ENCODE data around the gene NRXN3.

NRXN3 gene

DNA sequence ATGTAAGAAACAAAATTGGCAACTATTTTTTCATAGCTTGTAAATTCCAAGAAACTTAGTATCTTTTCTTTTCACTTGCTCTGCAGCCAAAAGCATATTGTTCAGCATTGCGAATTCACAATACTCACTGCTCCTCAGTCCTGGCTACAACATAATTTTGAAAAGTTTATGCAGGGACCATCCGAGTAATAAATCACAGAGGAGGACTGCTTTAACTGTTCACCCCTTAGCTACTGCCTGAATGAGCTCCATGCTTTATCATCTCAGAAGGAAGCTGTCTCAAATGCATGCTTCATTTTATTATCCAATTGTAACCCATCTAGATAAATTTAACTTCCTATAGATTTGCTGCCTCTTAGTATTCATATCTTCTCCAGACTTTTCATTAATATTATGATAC is 1213.3 kb downstream of the NRXN3 start:
- DNase-seq (ENCODE audit: low read depth in 1 of 2, low spot score in 1 of 2) = no peak

DNA sequence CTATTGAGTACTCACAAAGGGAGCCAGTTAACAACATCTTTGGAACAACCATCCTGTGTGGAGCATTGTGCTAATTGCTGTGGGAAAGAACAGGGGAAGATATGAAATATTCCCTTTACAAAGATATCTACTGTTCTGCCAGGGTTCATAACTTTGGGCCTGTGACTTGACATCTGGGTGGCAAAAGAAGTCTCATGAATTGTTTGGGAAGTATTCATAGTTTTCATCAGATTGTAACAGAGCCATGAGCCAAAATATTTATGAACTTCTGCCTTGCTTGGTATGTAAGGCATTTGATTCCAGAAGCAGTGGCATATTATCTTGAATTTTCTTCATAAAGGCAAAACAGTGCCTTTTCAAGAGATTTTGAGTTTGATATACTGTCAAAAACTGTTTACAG is 1224.9 kb downstream of the NRXN3 start:
- DNase-seq (ENCODE audit: low read depth in 1 of 2, low spot score in 1 of 2) = no peak

DNA sequence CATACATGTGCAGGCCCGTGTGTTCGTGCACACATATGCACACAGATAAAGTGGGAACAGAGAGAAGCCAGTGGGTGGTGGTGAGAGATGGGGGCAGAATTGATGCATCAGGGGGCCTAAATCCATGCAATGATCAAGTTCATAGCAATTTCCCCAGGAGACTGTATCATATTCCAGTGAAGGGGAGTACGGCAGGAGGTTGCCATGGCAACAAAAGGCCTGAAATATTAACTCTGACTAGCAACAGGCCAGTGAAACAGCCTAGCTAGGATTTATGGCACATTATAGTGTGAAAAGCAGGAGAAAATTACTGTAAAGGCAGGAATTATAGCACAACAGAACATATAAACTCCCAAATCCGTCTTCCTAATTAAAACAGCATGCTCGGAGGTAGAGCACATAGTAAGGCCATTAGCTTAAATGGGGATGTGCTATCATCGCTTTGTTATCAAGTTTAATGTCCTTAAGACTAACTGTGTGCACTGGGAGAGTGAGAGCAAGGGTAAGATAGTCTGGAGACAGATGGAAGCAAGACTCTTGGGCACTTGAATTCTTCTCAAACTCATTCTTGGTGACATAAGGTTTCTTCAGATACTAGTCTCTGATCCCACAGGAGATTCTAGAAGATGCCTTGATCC is 1234.8 kb downstream of the NRXN3 start:
- no peak for DNase-seq (ENCODE audit: low read depth in 1 of 2, low spot score in 1 of 2)

DNA sequence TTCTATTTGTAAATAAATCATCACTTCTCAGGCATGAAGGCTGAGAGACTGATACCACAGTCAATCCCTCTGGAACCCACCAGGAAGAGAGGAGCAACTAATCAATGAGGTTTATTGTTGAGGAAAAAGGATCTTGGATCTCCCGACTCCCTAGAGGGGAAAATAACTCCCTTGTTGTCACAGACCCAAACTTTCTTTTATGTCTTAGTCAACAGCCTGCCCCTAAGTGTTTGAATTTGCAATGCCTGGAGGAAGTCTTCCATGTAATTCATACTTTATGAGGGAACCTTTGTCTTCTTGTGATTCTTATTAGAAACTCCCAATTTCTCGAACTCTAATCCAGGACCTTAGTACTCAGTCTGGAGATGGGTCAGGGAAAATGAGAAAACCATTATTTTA is 1235.3 kb downstream of the NRXN3 start:
- no peak for DNase-seq (ENCODE audit: low read depth in 1 of 2, low spot score in 1 of 2)

DNA sequence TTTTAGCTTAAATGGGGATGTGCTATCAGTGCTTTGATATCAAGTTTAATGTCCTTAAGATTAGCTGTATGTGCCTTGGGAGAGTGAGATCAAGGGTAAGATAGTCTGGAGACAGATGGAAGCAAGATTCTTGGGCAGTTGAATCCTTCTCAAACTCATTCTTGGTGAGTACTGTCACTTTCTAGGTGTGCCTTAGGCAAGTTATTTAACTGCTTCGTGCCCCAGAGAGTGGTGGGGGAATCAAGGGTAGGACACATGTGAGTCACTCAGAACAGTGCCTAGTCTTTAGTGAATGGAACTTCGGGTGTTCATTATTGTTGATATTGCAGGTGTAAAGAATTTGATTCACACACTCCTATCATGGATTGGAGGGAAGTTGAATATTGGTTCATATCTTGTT is 1237.4 kb downstream of the NRXN3 start:
- no peak for DNase-seq (ENCODE audit: low read depth in 1 of 2, low spot score in 1 of 2)

DNA sequence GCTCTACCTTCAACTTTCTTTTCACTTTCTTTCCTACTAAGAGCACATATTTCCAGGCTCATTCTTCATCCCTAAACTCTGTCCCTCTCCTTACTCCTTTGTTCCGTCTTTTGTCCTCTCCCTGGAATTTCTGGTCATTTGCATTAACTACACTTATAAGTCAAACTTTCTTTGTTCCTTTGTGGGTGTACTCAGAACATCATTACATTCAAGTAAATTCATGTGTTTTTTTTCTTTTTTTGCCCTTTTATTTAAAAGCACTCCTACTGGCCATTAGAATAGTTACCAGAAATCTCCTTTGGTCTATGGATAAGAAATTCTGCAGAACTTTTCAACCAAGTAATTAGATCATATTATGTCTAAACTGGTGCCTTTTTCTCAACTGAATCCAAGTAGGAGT is 1238.5 kb downstream of the NRXN3 start:
- no peak for DNase-seq (ENCODE audit: low read depth in 1 of 2, low spot score in 1 of 2)

DNA sequence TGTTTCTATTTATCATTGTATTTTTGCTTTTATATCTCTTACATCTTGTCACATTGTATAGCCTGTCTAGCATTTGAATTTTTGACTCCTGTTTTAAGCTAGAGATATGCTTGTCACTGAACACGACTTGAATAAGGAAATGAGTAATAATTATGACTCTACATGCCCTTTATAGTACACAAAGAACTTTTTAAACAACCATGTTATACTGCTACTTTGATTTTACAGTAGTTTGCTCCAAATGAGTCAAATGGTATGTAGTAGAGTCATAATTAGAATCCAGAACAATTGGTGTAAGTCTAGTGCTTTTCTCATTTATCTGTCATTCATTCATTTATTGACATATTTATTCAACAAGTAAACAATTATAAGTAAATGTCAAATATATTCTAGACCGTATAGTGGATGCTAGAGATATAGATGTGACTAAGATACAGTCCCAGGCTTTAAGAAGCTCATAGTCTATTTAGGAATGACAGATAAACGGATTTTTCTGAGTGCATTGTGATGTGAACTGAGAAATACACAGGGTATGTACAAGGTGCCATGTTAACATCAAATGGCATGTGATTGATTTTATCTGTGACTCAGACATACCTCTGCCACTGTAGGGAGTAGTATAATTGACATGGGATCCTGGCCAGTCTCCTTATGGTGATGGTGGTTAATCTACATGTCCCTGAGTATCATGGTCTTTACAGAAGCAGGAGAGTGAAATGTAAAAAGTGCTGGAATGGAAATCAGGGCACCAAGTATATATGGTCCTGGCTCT is 1241.4 kb downstream of the NRXN3 start:
- no peak for DNase-seq (ENCODE audit: low read depth in 1 of 2, low spot score in 1 of 2)

DNA sequence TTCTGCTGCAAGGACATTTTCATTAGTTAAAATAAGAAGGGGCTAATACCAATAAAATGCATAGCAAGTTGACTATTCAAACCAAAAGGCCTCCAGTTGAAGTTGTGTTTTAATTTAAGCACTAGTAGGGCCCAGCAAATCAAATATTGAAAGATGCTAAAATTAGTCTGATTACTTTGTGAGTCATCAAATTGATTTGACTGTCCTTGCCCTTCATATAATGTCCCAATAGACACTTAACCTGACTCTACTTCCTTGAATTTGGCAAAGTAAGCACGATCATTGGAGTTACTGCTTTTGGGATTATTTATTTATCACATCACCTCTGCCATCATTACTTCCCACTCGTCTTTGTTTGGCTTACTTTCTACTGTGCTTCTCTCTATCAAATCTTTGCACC is 1242.6 kb downstream of the NRXN3 start:
- DNase-seq (ENCODE audit: low read depth in 1 of 2, low spot score in 1 of 2) = no peak

DNA sequence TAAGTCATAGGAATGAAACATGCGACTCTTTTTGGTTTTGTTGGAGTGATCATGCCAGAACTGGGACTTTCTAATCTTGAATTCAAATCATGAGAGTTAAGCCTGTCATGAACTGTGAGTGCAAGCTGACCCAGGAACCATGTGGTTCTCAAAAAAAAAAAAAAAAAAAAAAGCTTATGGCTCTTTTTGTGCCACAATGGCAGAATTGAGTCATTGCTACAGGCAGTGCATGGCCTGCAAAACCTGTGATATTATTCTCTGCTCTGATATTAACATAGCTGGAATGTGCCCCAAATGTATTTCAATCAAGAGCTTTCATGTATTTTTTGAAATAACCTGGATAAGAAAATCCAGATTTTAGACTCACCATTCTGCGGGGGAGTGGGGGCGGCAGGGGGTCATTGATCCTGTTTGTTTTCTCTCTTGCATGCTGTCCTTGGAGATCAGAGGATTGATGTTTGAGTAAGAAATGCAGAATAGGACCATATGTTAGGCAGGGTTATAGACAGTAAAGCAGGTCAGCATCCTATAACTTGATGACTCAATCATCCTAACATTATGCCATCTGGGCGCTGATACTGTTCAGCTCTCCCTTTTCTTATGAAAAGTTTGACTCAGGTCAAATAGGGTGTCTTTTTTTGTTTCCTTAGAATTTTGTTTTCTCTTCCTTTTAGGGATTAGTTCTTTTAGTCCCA is 1243.7 kb downstream of the NRXN3 start:
- no peak for DNase-seq (ENCODE audit: low read depth in 1 of 2, low spot score in 1 of 2)

DNA sequence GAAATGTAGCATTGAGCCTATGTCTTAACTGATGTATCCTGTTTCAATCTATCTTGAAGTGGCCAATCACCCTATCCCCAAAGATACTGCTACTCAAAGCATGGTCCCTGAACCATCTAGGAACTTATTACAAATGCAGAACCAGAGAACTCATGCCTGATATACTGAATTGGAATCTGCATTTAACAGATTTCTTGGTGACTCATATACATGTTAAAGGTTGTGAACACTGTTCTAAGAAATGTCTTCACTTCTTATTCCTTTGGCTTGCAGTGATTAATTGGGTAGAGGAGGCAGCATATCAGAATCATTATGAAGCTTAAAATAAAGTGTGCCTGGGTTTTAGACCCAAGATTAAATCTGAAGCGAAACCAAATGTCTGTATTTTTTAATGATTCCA is 1245.6 kb downstream of the NRXN3 start:
- DNase-seq (ENCODE audit: low read depth in 1 of 2, low spot score in 1 of 2) = no peak

DNA sequence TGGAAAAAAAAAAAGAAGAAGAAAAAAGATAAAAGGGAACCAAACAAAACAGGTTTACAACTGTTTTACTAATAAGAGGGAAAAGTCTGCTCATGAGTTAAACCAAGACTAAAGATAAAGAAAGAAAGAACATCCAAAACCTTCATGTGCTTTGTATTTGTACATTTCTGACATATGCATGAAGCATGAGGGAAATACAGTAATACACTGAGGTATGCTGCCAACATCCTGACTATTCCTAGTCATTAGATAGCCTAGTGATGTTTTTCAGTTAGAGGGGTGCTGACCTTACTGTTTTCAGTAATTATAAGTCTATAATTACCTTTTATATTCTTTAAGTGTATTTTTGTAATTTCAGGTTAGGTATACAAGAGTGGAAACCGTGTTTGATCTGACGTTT is 1247.8 kb downstream of the NRXN3 start:
- no peak for DNase-seq (ENCODE audit: low read depth in 1 of 2, low spot score in 1 of 2)

DNA sequence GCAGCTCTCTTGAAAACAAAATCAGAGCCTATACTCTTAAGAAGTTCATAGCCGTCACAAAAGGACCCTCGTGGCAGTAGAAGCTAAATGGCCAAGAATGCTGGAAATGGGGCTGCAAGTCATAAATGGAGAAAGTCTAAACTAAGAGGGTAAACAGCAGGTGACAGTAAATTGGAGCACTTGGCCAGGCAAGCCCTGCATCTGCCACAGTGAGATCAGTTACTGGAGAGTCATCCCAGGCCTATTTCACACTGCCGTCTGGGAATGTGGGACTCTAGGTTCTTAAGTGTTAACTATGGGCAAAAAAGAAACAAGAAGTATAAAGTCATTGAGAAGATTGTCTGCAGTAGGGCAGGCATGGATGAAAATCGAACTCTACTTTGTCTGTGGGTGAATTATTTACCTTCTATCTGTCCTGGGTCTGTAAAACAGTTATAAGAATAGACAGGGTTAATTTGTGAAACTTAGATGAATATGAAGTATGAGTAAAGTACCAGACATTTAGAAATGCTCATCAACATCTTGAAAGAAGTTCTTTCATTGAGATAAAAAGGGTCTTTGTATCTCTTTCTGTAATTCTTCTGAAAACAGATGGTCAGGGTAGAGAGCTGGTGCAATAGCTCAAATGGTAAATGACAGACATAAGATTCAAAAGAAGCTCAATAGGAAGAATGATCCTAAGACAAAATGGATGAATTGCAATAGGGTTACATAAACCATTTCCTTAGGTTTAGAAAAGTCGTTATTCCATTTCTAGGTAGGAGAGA is 1248.7 kb downstream of the NRXN3 start:
- no peak for DNase-seq (ENCODE audit: low read depth in 1 of 2, low spot score in 1 of 2)

DNA sequence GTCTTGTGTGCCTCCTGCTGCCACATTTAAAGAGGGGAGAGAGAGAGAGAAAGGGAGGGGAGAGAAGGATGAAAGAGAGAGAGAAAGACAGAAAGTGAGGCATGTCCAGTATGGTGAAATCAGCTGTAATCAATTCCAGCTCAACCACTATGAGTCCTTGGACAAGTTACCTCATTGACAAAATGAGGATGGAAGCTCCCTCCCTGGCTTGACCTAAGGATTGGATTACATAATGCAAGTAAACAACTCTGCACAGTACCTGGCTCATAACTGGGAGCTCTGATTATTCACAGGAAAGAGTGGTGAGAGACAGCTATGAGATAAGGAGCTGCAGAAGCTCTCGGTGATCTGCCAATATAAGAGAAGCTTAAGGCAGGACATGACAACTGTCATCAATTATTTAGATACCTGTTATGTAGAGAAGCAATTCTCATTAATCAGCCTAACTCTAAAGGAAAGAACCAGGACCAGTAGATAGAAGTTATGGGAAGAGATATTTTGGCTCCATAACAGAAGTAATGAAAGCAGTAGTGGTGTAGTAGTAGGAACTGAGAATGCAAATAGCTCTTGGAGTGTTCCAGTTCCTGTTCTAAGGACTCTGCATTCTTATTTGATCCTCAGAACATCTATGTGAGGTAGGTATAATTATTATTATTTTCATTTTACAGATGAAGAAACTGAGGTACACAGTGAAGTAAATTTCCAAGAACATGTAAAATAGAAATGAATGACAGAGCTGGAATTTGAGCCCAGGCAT is 1249.6 kb downstream of the NRXN3 start:
- no peak for DNase-seq (ENCODE audit: low read depth in 1 of 2, low spot score in 1 of 2)

DNA sequence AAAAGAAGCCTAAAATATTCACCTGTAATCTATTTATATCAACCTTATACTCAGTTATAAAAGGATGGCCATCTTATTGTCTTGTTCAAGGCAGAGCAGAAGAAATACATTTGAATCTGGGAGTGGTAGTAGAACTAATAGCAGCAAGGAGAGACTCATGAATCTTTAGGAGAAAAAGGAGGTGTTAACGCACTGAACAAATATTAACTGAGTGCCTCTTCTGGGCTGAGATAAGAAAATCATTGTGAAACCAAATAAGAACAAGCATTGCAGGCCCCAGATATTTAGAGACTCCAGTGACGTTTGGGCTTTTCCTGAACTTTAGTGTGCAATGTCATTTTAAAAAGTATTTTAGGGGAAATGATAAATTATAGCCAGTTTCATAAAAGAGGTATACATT is 1250.6 kb downstream of the NRXN3 start:
- no peak for DNase-seq (ENCODE audit: low read depth in 1 of 2, low spot score in 1 of 2)

DNA sequence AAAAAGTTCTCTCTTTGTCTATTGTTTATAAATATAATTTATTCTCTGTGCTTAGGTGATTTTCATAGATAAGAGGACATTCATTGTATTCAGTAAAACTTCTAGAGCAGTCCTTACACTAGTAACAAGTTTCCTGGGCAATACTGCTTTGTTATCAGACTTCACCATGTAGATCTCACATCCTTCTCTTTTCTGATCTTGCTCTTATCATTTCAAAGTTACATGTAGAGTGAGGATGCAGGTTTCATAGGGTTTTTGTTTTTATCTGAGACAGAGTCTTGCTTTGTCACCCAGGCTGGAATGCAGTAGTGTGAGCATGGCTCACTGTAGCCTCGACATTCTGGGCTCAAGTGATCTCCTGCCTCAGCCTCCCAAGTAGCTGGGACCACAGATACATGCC is 1251.6 kb downstream of the NRXN3 start:
- DNase-seq (ENCODE audit: low read depth in 1 of 2, low spot score in 1 of 2) = no peak

DNA sequence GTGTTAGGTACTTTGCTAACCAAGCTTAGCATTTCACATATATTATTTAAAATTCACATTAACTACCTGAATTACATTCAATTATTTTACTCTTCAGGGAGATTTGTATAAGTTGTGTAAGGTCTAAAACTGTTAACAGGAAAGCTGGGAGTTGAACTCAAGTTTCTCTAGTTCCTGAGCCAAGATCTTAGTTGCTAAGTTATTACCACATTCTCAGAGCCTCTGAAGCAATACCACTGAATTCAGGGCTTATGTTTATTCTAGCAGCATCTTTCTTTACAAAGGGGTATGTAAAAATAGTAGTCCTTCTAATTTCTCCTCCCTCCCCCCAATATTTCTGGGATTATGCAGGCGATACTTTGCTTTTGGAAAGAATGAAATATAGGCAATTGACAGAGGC is 1254.3 kb downstream of the NRXN3 start:
- no peak for DNase-seq (ENCODE audit: low read depth in 1 of 2, low spot score in 1 of 2)

DNA sequence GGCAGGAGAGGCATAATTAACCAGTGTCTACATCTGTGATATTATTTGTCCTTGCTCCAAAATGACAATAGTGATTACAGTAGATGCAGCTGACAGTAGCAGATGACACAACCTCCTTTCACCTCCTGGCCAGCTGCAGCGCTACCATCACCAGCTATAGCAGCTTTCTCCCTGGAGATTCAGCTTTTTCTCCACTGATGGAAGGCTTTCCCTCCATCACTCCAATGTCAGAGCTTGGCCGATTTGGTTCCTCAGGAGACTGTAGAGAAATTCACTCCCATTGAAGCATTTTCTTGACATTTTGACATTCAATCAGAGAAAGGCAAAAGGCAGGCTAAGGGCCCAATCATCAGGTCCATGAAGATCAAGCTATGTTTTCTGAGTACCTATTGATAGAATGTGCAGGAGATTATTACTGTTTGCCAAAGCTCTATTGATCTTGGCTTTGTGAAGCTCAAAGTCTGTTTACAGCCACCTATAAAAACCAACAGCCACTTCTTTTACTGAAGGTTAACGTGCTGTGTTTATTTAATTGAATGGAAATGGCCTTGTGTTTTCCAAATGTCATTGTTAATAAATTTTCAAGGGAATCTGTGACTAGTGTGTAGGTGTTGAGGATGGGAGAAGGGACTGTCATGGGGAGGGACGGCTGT is 1256.1 kb downstream of the NRXN3 start:
- no peak for DNase-seq (ENCODE audit: low read depth in 1 of 2, low spot score in 1 of 2)

DNA sequence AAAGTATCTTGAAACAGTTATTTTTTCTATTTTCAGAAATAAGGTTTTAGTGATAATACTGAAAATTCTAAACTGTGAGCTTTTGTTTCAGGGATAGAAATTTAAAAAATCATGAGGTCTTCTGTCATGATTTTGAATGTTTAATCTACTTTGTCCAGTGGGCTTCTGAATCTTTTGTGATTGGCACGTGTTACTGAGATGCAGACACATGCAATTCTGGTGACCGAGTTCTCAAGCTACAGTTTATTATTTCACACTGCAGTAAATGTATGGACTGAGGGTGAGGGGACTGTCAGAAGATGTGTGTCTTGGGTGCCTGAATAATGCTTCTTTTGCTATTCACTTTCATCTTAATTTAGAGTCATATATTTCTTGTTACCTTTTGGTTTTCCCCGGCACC is 1262.5 kb downstream of the NRXN3 start:
- no peak for DNase-seq (ENCODE audit: low read depth in 1 of 2, low spot score in 1 of 2)

DNA sequence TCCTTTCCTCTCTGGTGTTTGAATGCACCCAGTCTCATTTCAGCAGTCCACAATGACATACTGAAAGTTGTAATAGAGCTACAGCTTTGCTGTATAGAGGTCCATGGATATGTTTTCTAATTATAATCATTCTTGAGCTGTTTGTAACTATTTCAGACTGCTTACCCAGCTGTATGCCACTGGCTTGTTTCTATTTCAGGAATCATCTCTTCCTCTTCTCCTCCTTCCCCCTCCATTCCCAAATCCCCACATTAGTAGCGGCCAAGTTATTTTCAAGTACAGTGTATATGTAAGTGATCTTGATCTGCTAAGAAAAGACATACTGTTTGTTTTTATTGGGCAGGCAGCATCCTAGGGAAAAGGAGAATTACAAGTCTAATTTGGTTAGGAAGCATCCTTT is 1266.2 kb downstream of the NRXN3 start:
- DNase-seq (ENCODE audit: low read depth in 1 of 2, low spot score in 1 of 2) = no peak

DNA sequence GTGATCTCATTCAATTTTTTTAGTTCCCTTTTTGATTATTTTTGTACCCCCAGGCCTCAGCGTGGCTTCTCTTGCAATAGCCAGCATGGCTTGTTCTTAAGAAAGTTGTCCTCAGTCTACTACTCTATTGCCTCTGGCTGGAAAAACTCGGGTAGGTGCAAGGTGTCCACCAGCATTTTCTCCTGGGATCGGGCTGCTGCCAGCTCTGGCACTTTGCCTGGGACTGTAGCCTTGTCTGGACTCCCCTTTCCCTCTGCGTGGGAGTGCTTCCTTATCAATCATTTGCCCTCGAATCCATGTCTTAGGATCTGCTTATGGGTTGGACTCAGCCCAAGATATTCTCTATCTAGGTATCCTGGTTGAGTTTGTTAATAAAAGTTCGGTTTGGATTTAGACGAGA is 1267.8 kb downstream of the NRXN3 start:
- no peak for DNase-seq (ENCODE audit: low read depth in 1 of 2, low spot score in 1 of 2)

Data from stimulated activated CD4-positive, alpha-beta T cell treated with anti-CD3 and anti-CD28 coated beads, Interleukin-15, amount 100 ng/mL, for 1 hour (primary cell).